Peyer's patch (tissue), 4 donors: ENCODE results near the gene KDM4C. TPM values are rescaled to one million over a fixed set of nuclear protein-coding genes. Genes with fewer than 3 reads are reported as not detected.

Experiments used
- DNase-seq, 3 donors: peaks; one replicate each; pipeline ENCODE4 v3.0.0-alpha.2; 2017 to 2019
- H3K27ac ChIP-seq, 4 donors: fragments of 200-600 bp; sonication (generic); one replicate each; pipeline ENCODE4 v1.5.1; 2016 to 2019
- H3K27me3 ChIP-seq, 2 donors: fragments of 200-600 bp; sonication (generic); one replicate each; pipeline ENCODE4 v1.5.1; 2019
- H3K36me3 ChIP-seq, 3 donors: fragments of 200-600 bp; sonication (generic); one replicate each; pipeline ENCODE4 v1.5.1; 2016 to 2019
- H3K4me1 ChIP-seq, 4 donors: fragments of 200-600 bp; sonication (generic); one replicate each; pipeline ENCODE4 v1.5.1; 2016 to 2019
- H3K4me3 ChIP-seq, 4 donors: fragments of 200-600 bp; sonication (generic); 1 replicate in 3 of 4; 2 replicates in 1 of 4; pipeline ENCODE4 v1.5.1; 2016 to 2019; ENCODE audit warnings: mild to moderate bottlenecking in 1 of 4
- H3K9me3 ChIP-seq, 4 donors: fragments of 200-600 bp; sonication (generic); one replicate each; pipeline ENCODE4 v1.5.1; 2016 to 2019; ENCODE audit warnings: mild to moderate bottlenecking in 1 of 4
- POLR2A ChIP-seq, 2 donors: fragments of 450-650 bp; IDR thresholded peaks; one replicate each; pipeline ENCODE4 v1.5.1; 2017; ENCODE audit warnings: antibody characterized with exemption in 2 of 2, mild to moderate bottlenecking in 2 of 2, moderate library complexity in 2 of 2
- total RNA-seq, 4 donors: library from RNA; depleted of rRNA; stranded (reverse); fragments of >200 nt; gene quantifications; one replicate each; pipeline ENCODE4 v1.1.0, GENCODE V29; 2016
- TF ChIP-seq, protein P1 (sequence below), 6 experiments: fragments of 450-650 bp in 4 of 6; fragments of 200-600 bp in 2 of 6; sonication (generic) in 1 of 6; IDR thresholded peaks; one replicate each; pipeline ENCODE4 v1.5.1; 2017 to 2019; ENCODE audit warnings: antibody characterized with exemption in 6 of 6, mild to moderate bottlenecking in 3 of 6, moderate library complexity in 1 of 6

KDM4C gene
- total RNA-seq, 4 donors from 2014 or later, result 90.7 to 125 (median 107) TPM

DNA sequence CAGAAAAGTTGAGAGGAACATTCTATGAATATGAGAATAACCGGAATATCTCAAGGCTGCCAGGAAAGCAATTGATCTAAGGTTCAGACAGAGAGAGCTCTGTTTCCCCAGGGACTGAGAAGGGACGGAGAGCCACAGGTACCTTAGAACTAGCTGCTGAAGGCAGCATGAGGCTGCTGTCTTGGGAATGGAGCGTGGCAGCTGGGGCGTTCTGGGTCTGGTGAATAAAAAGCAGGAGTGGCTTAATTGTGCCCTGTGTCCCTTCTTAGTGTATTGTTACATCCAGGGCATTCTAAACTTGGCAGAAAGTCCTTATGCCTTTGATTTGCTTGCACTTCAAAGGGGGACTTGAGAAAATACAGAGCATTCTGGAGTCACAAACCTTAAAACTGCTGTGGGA, 434.5 kb downstream of the KDM4C start:
- no peak overlapping the region for H3K27ac ChIP-seq
- TF ChIP-seq, protein P1, sequence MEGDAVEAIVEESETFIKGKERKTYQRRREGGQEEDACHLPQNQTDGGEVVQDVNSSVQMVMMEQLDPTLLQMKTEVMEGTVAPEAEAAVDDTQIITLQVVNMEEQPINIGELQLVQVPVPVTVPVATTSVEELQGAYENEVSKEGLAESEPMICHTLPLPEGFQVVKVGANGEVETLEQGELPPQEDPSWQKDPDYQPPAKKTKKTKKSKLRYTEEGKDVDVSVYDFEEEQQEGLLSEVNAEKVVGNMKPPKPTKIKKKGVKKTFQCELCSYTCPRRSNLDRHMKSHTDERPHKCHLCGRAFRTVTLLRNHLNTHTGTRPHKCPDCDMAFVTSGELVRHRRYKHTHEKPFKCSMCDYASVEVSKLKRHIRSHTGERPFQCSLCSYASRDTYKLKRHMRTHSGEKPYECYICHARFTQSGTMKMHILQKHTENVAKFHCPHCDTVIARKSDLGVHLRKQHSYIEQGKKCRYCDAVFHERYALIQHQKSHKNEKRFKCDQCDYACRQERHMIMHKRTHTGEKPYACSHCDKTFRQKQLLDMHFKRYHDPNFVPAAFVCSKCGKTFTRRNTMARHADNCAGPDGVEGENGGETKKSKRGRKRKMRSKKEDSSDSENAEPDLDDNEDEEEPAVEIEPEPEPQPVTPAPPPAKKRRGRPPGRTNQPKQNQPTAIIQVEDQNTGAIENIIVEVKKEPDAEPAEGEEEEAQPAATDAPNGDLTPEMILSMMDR (IDR thresholded peaks at IDR 0.05), result no peak
- TF ChIP-seq POLR2A (IDR thresholded peaks at IDR 0.05), result no peak
- H3K36me3 ChIP-seq, result no peaks in the 10 kb centered on the region
- H3K27me3 ChIP-seq, result no peaks in the 10 kb centered on the region
- no peak overlapping the region for H3K4me3 ChIP-seq
- H3K9me3 ChIP-seq, result no peaks in the 10 kb centered on the region
- DNase-seq, result no peak
- no peaks in the 10 kb centered on the region for H3K4me1 ChIP-seq

DNA sequence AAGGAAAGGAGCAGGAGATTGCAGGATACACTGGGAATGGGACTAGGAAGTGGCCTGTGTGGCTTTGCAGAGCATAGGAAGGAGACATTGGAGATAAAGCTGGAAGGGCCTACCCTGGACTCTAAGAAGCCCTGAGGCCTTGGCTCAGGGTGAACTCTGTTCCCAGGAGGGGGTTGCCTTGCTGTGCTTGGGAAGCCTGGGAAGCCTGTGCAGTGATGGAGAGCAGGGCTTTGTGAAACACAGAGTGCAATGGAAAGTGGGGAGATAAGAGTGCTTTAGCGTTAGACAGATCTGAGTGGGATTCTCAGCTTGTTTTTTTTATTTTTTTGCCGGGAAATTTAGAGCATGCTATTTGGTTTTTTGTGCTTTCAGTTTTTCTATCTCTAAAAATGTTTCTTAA, 437.8 kb downstream of the KDM4C start:
- H3K4me1 ChIP-seq, result no peaks in the 10 kb centered on the region
- DNase-seq, result no peak
- H3K9me3 ChIP-seq, result no peaks in the 10 kb centered on the region
- no peaks in the 10 kb centered on the region for H3K27me3 ChIP-seq
- H3K27ac ChIP-seq, result no peak overlapping the region
- no peak for TF ChIP-seq POLR2A (IDR thresholded peaks at IDR 0.05)
- TF ChIP-seq, protein P1 (IDR thresholded peaks at IDR 0.05), result no peak
- no peak overlapping the region for H3K4me3 ChIP-seq
- H3K36me3 ChIP-seq, result no peaks in the 10 kb centered on the region

DNA sequence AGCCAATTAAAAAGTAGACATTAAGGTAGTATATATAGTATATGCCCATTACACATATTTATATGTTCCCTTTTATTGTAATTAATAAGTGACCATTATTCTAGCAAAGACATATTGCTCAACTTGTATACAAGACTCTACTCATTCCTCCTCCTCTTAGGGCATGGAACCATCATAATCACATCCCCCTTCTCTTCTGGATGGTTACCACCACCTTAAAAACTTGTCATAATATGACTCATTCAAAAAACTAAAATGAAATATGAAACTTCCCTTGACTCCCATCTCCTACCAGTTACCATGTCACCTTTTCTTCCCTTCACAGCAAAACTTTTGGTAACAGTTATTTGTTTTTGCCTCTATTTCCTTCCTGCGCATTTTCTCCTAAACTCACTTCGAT, 438.7 kb downstream of the KDM4C start:
- Histone ChIP-seq H3K27me3 (no peaks in the 10 kb centered on the region), H3K4me1 (no peaks in the 10 kb centered on the region), H3K9me3 (no peaks in the 10 kb centered on the region), H3K36me3 (no peaks in the 10 kb centered on the region), H3K27ac (no peak overlapping the region), H3K4me3 (no peak overlapping the region)
- TF ChIP-seq, protein P1 (IDR thresholded peaks at IDR 0.05), result no peak
- TF ChIP-seq POLR2A (IDR thresholded peaks at IDR 0.05), result no peak
- DNase-seq, result no peak

DNA sequence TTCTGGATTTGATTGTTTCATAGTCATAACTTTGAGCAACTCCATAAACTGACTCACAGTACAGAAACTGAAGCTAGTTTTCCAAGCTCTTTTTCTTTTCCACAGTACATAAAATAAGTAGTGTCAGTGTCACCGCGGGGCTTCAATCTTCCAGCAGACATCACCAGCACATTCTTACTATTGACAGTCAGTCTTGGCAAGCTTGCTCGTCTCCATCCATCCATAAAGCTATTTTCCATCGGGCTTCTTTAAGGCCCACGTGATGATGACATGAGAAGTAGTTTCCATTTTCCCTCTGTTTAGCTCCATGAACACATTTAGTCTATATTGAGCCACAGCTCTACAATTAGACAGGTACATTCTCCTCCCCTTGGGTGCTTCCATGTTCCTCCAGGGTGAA, 443.4 kb downstream of the KDM4C start:
- no peak for DNase-seq
- H3K4me3 ChIP-seq, result no peak overlapping the region
- no peaks in the 10 kb centered on the region for H3K9me3 ChIP-seq
- no peaks in the 10 kb centered on the region for H3K27me3 ChIP-seq
- H3K36me3 ChIP-seq, result no peaks in the 10 kb centered on the region
- TF ChIP-seq, protein P1 (IDR thresholded peaks at IDR 0.05), result no peak
- TF ChIP-seq POLR2A (IDR thresholded peaks at IDR 0.05), result no peak
- H3K27ac ChIP-seq, result no peak overlapping the region
- no peaks in the 10 kb centered on the region for H3K4me1 ChIP-seq

DNA sequence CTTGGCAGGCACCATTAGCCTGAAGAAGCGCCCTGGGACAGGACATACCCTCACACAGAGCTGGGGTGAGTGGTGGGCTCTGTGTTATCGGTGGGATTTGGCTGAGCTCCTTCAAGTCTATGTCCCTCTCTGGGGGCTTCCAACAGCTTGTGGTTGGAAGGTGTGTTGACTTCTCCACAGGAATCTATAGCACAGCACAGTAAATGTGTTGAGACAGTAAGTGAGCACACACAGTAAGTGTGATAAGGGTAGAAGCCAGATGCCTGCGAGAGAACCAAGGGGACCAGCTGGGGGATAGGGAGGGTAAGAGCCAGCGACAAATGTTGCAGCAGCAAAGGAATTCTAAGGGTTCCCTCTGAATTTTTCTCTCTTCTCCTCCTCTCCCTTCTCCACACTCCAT, 448.0 kb downstream of the KDM4C start:
- no peak overlapping the region for H3K27ac ChIP-seq
- H3K4me1 ChIP-seq, result no peaks in the 10 kb centered on the region
- no peaks in the 10 kb centered on the region for H3K36me3 ChIP-seq
- no peaks in the 10 kb centered on the region for H3K27me3 ChIP-seq
- TF ChIP-seq POLR2A (IDR thresholded peaks at IDR 0.05), result no peak
- TF ChIP-seq, protein P1 (IDR thresholded peaks at IDR 0.05), result no peak
- DNase-seq, result no peak
- no peaks in the 10 kb centered on the region for H3K9me3 ChIP-seq
- H3K4me3 ChIP-seq, result no peak overlapping the region

DNA sequence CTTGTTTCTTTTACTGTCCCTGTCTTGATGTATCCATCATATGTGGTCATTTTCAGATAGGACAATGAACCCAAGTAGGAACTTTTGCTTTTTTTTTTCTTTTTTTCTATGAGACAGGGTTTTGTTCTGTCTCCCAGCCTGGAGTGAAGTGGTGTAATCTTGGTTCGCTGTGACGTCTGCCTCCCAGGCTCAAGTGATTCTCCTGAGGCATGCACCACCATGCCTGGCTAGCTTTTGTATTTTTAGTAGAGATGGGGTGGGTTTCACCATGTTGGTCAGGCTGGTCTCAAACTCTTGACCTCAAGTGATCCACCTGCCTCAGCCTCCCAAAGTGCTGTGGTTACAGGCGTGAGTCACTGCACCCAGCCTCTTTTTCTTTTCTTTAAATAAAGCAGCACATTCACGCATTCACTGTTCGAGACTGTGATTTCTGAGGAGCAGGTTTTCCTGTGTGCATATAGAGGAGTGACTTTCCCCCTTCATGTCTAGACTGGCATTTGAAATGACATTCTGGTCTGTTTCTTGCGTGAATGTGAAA, 448.5 kb downstream of the KDM4C start:
- Histone ChIP-seq H3K4me3 (no peak overlapping the region), H3K27ac (no peak overlapping the region), H3K4me1 (no peaks in the 10 kb centered on the region), H3K9me3 (no peaks in the 10 kb centered on the region), H3K36me3 (no peaks in the 10 kb centered on the region), H3K27me3 (no peaks in the 10 kb centered on the region)
- DNase-seq, result no peak
- TF ChIP-seq, protein P1 (IDR thresholded peaks at IDR 0.05), result no peak
- TF ChIP-seq POLR2A (IDR thresholded peaks at IDR 0.05), result no peak
